CD4-positive, alpha-beta T cell treated with Interleukin-15 for 4 hours (primary cell): ENCODE measurements around the gene TMBIM1.
"Not testable (repeated sequence)": the region's sequence is repeated elsewhere in the genome, so short reads cannot be mapped to it uniquely, and the experiment has no call there.

Experiments
- DNase-seq: peaks from one replicate; pipeline ENCODE4 v3.0.0-alpha.2; 2020; ENCODE audit warnings: low spot score

Gene TMBIM1

GRCh38 chr2:218291318-218292047, 820 bp downstream of the TMBIM1 start:
- no peak for DNase-seq

GRCh38 chr2:218290316-218291261, 1.7 kb downstream of the TMBIM1 start:
- DNase-seq: peak; percentile 62

- DNase-seq: no peak
Measured at GRCh38 chr2:218289639-218290315, 2.5 kb downstream of the TMBIM1 start.

- peak; percentile 87 for DNase-seq
Measured at GRCh38 chr2:218286570-218287459, 5.5 kb downstream of the TMBIM1 start.

- DNase-seq: no peak
Measured at GRCh38 chr2:218285604-218286003, 6.7 kb downstream of the TMBIM1 start.

GRCh38 chr2:218284106-218284811, 8.0 kb downstream of the TMBIM1 start:
- peak; percentile 70 for DNase-seq

GRCh38 chr2:218282173-218282991, 9.9 kb downstream of the TMBIM1 start:
- DNase-seq: no peak

- DNase-seq: no peak
Measured at GRCh38 chr2:218281449-218281848, 10.9 kb downstream of the TMBIM1 start.

GRCh38 chr2:218280260-218280870, 11.9 kb downstream of the TMBIM1 start:
- no peak for DNase-seq

GRCh38 chr2:218278531-218279360, 13.6 kb downstream of the TMBIM1 start:
- no peak for DNase-seq

GRCh38 chr2:218277921-218278320, 14.4 kb downstream of the TMBIM1 start:
- DNase-seq: no peak

- DNase-seq: no peak
Measured at GRCh38 chr2:218276986-218277755, 15.1 kb downstream of the TMBIM1 start.

- no peak for DNase-seq
Measured at GRCh38 chr2:218275371-218276072, 16.8 kb downstream of the TMBIM1 start.

GRCh38 chr2:218274586-218274985, 17.7 kb downstream of the TMBIM1 start:
- DNase-seq: no peak

GRCh38 chr2:218273908-218274249, 18.4 kb downstream of the TMBIM1 start:
- no peak for DNase-seq

GRCh38 chr2:218273214-218273907, 18.9 kb downstream of the TMBIM1 start:
- not testable (repeated sequence) for DNase-seq
